Stimulated activated CD8-positive, alpha-beta memory T cell treated with anti-CD3 and anti-CD28 coated beads, Interleukin-7, amount 100 ng/mL, for 24 hours (primary cell): Measurements from ENCODE around the gene PNPLA6.
"Not testable (repeated sequence)": the region's sequence is repeated elsewhere in the genome, so short reads cannot be mapped to it uniquely, and the experiment has no call there.

ENCODE experiments used
- DNase-seq: peaks from one replicate; pipeline ENCODE4 v3.0.0-alpha.2; 2020; ENCODE audit warnings: low read depth

Gene PNPLA6

DNA sequence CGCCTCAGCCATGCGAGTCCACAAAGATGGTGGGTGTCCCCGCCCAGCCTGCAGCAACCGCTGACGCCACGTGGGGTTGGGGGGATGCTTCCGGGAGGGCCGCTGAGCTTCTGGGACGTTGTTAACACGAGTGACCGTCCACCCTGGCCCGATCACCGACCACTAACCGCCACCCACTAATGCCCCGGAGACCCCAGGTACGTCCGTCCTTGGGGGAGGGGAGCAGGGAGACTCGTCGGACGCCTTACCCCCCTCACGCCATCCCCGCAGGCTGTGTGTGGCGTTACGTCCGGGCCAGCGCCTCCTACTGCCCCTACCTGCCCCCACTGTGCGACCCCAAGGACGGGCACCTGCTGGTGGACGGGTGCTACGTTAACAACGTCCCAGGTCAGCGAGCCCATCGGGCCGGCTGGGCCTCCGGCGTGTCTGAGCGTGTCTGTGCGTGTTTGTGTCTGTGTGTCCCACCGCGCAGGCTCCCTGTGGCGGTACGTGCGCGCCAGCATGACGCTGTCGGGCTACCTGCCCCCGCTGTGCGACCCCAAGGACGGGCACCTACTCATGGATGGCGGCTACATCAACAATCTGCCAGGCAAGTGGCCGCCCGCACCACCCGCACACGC, 21.3 kb downstream of the PNPLA6 start:
- DNase-seq = no peak

DNA sequence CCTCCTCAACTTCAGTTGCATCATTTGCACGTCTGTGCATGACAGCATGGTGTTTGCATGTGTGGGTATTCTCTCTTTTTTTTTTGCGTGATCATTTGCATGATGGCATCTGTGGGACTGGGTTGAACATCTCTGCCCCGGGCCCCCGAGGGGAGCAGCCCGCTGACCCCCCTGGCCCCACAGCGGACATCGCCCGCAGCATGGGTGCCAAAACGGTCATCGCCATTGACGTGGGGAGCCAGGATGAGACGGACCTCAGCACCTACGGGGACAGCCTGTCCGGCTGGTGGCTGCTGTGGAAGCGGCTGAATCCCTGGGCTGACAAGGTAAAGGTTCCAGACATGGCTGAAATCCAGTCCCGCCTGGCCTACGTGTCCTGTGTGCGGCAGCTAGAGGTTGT, 23.1 kb downstream of the PNPLA6 start:
- DNase-seq = no peak

DNA sequence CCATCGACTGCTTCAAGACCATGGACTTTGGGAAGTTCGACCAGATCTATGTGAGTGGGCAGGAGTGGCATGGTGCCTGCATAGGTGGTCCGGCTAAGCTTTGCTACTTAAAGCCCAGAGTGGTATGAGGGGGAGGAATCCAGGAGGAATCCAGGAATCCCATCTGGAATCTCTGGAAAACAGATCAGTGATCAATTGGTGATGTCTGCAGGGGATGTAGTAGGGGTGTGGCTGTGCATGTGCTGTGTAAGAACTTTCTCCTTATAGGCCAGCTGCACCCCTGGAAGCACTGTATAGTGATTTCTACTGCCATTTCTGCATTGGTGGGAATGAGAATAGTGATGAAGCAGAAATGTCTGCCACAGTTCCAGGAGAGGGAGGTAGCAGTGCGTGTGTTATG, 23.6 kb downstream of the PNPLA6 start:
- DNase-seq = no peak

DNA sequence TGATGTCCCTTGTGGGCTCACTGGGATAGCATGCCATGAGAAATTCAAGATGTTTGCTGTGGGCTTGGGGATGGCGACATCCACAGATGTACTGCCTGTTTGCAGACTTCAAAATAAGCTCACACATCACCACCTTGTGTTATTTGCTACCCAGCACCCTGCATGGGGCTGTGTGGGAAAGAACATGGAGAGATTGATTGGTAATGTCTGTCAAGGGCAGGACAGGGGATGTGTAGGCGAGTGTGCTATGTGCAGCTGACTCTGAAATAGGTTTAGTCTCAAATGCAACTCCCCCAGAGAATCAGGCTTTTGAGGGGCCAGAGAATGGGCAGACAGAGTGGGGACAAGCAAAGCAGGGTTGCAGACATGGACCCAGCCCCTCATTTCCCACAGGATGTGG, 24.7 kb downstream of the PNPLA6 start:
- DNase-seq = no peak

DNA sequence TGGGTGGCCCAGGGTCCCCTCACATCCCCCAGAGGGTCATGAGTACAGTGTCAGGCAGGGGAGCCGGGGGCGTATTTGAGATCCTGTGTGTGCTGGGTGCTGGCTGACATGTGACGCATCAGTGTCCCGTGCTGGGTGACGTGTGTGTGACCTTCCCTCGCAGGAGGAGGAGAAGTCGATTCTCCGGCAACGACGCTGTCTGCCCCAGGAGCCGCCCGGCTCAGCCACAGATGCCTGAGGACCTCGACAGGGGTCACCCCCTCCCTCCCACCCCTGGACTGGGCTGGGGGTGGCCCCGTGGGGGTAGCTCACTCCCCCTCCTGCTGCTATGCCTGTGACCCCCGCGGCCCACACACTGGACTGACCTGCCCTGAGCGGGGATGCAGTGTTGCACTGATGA, 25.8 kb downstream of the PNPLA6 start:
- DNase-seq = no peak

DNA sequence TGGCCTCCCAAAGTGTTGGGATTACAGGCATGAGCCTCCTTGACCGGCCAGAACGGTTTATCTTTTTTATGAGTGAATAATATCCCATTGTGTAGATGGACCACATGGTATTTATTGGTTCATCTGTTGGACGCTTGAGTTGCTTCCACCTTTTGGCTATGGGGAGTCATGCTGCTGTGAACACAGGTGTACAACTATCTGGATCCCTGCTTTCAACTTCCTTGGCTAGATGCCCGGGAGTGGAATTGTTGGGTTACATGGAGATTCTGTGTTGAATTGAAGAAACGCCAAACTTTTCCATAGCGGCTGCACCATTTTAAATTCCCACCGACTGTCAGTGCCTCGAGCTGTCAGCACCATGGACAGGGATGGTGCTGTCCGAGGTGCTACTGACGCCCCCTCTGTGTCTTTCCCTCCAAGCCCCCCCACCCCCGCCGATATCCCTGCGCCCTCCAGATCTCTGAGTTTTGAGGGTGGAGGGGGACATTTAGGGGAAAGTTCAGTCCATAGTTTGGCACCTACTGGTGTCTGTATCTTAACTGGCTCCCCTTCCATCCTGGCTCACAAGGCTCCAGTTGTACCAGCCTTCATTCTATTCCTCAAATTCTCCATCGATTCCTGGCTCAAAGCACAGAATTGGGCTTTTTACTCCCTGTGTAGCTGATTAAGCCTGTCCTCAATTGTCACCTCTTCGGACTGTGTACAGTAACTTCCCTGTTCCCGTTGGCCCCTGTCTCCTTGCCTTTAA, 27.3 kb downstream of the PNPLA6 start:
- no peak for DNase-seq

DNA sequence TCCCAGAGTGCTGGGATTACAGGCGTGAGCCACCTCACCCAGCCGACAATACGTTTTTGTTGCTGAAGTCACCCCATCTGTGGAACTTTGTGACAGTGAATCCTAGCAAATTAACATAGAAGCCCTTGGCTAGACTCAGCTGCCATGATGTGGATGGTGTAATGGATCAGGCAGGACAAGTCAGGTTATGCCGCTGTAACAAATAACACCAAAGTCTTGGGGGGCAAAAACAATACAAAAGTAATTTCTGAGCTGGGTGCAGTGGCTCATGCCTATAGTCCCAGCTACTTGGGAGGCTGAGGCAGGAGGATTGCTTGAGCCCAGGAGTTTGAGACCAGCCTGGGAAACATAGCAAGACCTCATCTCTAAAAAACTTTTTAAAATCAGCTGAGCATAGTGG, 29.3 kb downstream of the PNPLA6 start:
- DNase-seq = no peak

DNA sequence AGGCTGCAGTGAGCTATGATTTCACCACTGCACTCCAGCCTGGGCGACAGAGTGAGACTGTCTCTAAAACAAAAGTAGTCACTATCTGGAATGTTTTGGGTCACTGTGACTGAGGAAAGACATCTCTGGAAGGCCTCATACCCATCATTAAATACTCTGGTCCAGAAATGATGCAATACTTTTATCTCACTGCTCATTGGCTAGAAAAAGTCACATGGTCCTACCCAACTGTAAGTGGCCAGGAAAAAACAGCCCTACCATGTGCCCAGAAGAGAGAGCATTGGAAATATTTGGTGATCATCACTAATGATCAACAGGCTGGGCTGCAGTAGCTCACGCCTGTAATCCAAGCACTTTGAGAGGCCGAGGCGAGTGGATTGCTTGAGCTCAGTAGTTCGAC, 29.8 kb downstream of the PNPLA6 start:
- no peak for DNase-seq

DNA sequence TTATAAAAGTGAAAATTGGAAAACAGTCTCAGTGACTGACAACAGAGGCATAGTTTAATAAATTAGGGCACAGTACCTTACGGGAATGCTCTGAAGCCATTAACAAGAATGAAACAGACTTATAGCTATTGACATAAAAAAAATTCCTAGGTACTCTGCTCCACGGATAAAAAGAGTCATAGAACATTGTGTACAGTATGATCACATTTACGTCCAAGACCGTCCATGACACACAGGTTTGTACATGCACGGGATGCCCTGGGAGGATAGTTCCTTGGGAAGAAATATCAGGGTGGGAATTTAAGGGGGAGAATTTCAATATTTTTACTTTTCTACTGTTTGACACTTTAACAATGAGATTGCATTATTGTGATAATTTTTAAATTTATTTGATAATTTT, 35.2 kb downstream of the PNPLA6 start:
- no peak for DNase-seq

DNA sequence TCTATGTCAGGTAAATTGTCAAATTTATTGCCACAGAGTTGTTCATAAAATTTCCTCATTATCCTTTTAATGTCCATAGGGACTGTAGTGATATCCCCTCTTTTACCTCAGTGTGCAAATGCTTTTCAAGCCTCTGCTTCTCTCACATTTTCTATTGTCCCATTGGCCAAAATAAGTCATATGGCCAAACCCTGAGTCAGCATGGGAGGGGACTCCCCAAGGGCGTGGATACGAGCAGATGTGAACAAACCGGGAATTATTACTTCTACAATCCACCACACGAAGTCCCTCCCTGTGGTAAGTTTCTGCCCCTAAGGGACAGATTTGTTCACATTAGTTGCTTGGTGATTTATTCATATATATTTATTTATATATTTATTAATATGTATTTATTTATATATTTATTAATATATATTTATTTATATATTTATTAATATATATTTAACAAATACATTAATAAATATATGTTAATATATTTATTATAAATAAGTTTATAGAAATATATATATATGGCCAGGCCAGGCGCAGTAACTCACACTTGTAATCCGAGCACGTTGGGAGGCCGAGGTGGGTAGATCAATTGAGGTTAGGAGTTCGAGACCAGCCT, 40.0 kb downstream of the PNPLA6 start:
- DNase-seq = no peak

DNA sequence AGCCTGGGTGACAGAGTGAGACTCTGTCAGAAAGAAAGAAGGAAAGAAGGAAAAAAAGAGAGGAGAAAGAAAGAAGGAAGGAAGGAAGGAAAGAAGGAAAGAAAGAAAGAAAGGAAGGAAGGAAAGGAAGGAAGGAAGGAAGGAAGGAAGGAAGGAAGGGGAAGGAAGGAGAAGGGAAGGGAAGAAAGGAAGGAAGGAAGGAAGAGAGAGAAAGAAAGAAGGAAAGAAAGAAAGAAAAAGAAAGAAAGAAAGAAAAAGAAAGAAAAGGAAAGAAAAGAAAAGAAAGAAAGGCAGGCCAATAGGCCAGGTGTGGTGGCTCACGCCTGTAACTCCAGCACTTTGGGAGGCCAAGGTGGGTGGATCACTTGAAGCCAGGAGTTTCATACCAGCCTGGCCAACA, 41.9 kb downstream of the PNPLA6 start:
- DNase-seq = not testable (repeated sequence)

DNA sequence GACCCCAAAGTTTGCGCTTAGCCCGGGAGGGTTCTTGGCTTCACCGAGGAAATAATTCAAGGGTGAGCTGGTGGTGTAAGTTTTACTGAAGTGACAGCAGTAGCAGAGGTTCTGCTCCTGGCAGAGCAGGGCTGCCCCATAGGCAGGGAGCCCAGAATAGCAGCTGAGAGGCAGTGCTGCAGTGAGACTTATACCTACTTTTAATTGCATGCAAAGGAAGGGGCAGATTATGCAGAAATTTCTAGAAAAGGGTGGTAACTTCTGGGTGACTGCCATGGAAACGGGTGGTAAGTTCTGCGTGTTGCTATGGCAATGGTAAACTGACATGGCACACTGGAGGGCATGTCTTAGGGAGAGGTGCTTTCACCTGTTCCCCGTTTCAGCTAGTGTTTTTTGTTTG, 42.6 kb downstream of the PNPLA6 start:
- no peak for DNase-seq

DNA sequence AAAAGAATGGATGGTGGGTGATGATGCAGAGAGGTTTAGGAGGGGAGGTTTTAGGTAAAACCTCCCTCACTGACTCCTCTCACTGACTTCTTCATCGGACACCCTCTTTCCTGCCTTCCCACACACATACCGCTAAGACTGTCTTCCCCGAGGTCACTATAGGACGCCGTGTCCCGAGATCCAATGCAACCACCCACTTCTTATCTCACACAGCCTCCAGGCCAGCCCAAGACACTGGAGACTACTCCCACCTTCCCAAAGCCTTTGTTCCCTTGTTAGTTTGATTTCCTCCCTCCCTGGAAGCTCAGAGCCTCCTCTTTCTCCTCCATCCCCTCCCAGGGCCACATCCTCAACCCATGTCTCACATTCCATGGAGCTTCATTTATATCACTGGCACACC, 43.7 kb downstream of the PNPLA6 start:
- no peak for DNase-seq

DNA sequence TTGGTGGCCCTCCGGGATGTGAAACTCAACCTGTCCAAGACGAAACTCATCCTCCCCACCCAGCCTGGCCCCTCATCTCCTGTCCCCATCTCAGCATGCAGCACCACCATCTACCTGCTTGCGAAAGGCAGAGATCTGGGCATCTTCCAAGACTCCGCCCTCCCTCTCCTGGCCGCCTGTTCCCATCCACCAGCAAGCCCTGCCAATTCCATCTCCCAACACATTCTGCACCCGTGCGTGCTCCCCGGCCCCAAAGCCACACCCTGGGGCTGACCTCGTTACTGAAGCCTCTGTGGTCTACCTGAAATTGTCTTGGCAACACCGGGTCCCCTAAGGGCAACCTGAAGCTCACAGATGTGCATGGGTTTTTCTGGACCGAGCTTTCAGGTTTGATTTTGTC, 46.9 kb downstream of the PNPLA6 start:
- DNase-seq = no peak

DNA sequence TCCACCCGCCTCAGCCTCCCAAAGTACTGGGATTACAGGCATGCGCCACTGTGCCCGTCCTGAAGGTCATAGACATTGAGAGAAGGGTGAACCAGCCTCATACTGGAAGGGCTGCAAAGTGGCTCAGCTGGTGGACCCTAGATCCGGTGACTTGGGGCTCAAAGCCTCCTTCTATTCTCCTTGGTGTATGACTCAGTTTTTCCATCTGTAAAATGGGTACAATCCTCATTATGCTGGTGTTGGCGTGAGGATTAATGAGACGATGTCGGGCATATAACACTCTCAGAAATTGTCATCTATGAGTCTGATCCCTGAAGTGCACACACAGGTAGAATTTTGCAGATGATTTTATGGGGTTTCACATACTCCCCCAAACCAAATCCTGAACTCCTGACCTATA, 54.3 kb downstream of the PNPLA6 start:
- no peak for DNase-seq

DNA sequence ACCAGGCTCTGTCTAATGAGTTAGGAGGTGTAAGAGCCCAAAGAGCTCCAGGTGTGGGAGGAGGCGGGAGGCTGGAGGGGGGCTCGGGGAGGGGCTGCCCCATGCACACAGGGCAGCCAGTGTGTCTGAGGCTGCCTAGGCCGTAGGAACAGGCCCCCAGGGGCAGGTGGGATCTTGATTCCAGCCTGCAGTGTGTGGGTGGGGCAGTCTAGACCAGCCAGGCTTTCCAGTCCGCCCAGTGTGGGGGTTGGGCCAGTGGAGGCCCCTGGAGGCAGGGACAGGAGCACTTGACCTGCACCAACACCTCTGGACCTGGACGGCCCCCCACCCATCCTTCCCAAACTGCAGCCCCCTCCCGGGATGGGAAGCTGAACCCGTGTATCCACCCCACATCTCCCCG, 54.7 kb downstream of the PNPLA6 start:
- no peak for DNase-seq

DNA sequence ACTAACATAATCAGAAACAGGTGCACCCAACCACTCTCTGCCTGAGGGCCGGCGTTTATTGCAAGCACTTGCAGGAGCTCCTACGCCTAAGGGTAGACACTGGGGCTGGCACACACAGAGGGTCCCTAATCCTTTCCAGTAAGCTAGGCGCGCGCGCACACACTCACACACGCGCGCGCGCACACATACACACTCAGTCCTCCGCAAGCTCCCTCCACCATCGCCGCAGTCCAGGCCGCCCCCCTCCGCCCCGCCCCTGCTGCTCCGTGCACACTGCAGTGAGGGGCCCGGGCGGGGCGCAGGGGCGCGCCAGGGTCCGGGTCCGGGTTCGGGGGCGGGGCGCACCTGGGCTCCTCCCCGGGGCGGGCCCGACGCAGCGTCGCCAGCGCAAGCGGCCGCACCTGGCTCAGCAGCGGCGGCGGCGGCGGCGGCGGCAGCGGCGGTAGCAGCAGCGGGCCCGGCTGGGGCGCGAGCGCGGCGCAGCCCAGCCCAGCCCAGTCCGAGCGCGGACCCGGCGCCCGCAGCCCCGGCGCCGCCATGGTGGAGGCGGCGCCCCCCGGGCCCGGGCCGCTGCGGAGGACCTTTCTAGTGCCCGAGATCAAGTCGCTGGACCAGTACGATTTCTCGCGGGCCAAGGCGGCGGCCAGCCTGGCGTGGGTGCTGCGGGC, 60.1 kb downstream of the PNPLA6 start, which contains the start of gene CAMSAP3:
Gene CAMSAP3 (plus strand): TSS at position 398 of the 668 bp plus-strand sequence. CDS start 140 bp downstream, at position 538.
- no peak for DNase-seq

DNA sequence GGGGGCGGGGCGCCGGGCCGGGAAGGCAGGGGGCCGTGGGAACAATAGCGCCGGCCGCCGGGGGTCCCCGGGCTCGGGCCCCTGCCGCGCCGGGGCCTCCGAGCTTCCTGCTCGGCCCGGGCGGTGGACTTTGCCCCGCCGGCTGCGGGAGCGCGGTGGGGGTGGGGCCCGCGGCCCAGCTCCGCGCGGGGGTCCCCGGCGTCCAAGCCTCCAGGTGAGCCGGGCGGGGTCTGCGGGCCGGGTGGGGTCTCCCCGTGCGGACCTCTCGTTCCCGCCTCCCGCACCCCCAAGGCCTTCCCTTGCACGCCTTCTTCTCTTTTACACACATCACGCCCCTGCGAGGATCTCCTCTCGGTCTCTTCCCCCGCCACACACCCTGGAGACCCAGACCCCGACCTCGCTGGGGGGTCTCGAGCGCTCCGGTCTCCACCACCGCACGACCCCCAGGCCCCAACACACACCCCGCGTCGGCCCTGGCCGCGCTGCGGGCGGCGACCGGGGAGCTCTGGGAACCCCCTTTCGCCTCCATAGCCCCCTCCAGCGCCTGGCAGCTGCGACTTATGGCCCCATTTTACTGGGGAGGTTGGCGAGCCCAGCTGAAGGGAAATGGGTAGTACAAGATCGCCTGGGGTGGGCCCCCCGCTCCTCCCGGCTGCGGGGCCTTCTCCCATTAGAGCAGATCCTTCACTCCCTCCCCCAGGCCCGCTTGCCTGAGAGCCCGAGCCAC, 60.9 kb downstream of the PNPLA6 start:
- DNase-seq = no peak

DNA sequence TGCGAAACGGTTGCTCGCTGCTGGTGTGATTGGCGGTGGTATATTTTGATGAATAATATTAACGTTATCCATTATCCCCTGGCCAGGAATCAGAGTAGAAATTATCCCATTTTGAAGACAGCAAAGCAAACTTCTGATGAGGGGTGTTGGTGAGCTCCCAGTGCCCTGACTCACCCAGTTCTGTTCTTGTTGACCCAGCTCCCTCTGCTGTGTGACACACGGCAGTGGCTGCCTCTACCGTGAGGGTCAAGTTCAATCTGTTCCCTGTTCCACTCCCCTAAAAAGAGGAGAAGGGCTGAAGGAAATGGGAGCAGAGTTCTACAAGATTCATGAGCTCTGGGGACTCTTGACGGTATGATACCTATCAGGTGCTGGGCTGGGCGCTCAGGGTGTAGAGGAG, 62.2 kb downstream of the PNPLA6 start:
- DNase-seq = no peak

DNA sequence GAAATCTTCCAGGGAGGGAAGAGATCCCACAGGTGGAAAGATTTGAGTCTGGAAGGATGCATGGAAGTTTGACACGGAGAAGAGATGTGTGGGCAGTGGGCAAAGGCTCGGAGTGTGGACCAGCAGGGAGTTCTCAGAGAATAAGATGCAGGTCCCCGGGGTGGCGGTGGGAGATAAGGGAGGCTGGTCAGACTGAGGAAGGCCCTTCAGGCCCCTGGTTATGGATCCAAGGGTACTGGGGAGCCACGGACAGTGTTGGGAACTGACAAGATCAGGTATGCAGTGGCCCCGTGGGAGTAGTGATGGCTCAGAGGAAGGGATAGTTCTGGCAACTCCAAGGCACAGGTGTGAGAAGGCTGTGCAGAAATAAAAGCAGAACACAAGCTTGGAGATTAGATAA, 62.7 kb downstream of the PNPLA6 start:
- no peak for DNase-seq

DNA sequence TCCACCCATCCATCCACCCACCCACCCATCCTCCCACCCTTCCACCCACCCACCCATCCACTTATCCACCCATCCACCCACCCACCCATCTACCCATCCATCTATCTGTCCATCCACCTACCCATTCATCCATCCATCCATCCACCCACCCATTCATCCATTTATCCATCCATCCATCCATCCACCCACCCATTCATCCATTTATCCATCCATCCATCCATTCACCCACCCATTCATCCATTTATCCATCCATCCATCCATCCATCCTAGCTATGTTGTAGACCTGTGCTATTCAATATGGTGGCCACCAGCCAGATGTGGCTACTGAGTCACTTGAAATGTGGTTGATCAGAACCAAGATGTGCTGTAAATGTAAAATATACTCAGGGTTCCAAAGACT, 65.2 kb downstream of the PNPLA6 start:
- no peak for DNase-seq

DNA sequence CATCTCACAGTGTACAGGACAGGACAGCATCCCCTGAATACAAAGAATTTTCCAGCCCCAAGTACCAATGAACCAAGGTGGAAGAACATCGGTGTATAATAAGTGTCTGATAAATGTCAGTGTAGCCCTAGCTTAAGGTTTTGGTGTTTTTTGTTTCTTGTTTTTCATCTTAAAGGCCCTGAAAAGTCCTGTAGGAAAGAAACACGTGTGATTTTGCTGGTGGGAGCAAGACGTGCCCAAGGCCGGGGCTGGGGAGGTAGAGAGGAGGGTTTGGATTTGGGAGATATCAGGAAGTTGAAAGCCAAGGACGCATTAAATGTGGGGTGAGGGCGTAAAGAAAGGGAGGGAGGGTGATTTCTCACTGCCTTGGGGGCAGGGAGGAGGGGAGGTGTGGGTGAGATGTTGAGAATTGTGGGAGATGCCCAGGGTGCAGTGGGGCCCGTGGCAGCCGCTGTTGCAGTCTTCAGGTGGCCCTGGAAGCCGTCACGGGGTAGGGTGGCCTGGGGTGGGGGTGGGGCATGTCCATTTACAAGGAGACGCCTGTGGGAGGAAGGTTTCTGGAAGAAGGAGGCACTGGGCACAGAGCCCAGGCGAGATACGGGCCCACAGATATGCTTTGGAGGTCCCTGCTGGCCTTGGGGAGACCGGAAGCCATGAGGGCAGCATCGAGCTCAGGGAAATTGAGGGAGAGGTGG, 66.9 kb downstream of the PNPLA6 start:
- no peak for DNase-seq
